Heart left ventricle (tissue), 13 donors: ENCODE data around the gene NBPF10.
"Not testable (repeated sequence)": the region's sequence is repeated elsewhere in the genome, so short reads cannot be mapped to it uniquely, and the experiment has no call there.

Experiments used
- CTCF ChIP-seq, 12 donors: fragments of 200-600 bp; sonication (generic) in 4 of 12; IDR thresholded peaks; one replicate each; pipeline versions ENCODE4 v1.5.0 to v1.8.0; 2018 to 2022; ENCODE audit warnings: antibody characterized with exemption in 12 of 12, mild to moderate bottlenecking in 5 of 12
- POLR2A ChIP-seq, 2 donors: fragments of 450-650 bp; IDR thresholded peaks; one replicate each; pipeline ENCODE4 v1.6.1; 2017; ENCODE audit warnings: antibody characterized with exemption in 2 of 2, mild to moderate bottlenecking in 2 of 2, moderate library complexity in 2 of 2
- donor health status: ischemic (EF 13 %, LVEDD 7.1; RV severe dilation, severe dysfunction).
- donor health status: DM: no; HTN: yes; CAD: no.
- donor health status: DM: no; HTN: no; CAD: no.
- donor health status: ischemic (EF 25% LVEDD 6.9; RV normal size, moderate dysfunction).
- donor health status: ischemic (EF 25% LVEDD 5.7; RV mildly dilated, moderate dysfunction).
- donor health status: ischemic (EF 35%, LVEDD 5.7; RV mildly dilated, moderate dysfunction).
- donor health status: nonischemic (EF 11% LVEDD 7.7; RV severe dilation, severe dysfunction).
- donor health status: DM: yes; HTN: yes; CAD: no.
- donor health status: PGD.
- donor health status: ischemic (EF 29% LVEDD 5.4; RV normal size, mild dysfunction).
- donor health status: nonischemic (EF 23%, LVEDD 6.1; RV moderate dilation, normal function).

- TF ChIP-seq CTCF, POLR2A (IDR thresholded peaks at IDR 0.05): not testable (repeated sequence)
Observed at GRCh38 chr1:146174531-146174930, 29.9 kb upstream of the NBPF10 start.
